HG03460 (cell line): ENCODE results near the gene ADGRA1.

Experiments used
- ATAC-seq: cut with Tn5 transposase; IDR thresholded peaks from one replicate; pipeline ENCODE4 v1.9.1; 2021; ENCODE audit not compliant: unreplicated experiment

Gene ADGRA1

DNA sequence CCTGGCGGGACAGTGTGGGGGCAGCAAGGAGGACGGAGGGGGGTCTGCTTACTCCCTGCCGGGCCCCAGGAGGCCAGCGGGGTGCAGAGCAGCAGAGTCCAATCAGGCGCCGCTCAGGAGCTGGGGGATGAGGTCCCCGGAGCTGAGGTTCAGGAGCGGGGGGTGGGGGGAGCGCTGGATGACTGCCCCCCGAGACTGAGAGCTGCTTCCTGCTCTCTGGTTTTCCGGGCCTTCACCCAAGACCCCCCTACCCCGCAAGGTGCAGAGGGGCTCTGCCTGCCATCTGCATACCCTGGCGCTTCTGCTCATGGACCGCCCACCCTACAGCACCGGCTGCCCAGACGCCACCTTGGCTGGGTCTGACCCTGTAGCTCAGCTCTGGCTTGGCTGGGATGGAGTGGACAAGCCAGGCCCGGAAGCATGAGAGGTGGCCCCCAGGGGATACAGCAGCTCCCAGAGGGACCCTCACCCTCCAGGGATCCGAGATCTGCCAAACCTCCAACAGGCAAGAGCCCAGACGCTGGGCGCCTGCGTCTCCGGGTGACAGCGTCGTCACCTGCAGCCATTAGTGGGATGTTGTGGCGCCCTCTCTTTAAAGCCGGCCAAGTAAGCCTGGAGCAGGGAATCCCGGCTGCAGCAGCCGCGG lies 73.2 kb downstream of the ADGRA1 start:
- ATAC-seq = no peak

DNA sequence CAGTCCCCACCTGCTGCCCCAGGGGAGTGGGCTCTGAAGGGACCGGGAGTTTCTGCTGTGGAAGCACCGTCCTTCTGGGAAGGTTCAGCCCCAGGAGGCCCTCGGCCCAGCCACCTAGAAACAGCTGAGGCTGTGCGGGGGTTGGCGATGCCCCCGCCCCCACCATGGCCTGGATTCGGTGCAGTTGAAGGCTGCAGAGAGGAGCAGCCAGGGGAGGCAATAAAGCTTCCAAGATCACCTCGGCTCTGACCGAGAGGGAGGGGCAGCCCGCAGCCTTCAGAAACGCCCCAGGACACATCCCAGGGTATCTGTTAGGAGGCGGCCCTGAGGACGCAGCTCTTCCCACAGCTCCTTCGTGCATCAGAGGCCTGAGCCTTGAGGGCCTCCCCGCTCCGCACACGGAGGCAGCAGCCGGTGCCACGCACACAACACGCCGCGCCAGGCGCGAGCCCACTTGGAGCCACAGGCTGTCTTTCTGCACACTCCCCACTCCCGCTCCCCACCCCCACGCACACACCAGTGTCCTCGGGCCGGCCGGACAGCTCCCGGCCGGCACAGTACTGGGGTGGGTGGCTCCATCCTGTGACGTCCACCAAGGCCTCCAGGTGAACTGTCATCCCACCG lies 73.9 kb downstream of the ADGRA1 start:
- no peak for ATAC-seq

DNA sequence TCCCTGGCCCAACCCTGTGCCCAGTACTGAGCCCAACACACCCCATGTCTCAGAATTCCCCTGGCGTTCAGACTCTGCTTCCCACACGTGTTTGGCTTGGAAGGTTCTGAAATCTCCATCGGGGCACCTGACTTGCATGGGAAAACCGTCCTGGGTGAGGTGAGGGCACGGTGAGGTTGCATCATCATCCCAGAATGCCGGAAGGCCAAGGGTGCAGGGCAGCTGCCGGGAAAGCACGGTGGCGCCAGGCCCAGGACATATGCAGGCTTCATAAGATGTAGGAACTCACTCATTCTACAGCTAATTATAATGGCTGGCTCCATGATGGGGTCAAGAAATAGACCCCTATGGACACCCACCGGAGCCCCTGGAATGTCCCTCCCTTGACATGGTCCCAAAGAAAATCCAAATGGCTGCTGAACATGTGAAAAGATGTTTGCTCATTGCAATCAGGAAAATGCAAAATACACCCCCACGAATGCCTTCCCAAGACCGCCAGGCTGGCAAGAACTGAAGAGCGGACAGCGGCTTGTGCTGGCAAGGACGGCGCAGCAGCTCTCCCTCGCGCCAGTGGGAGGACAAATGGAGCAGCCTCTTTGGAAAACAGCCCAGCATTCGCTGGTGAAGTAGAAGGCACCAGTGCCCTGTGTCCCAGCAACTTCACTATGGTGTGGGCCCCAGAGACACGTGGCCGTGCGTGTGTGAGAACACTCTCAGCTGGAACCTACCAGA lies 74.6 kb downstream of the ADGRA1 start:
- no peak for ATAC-seq

DNA sequence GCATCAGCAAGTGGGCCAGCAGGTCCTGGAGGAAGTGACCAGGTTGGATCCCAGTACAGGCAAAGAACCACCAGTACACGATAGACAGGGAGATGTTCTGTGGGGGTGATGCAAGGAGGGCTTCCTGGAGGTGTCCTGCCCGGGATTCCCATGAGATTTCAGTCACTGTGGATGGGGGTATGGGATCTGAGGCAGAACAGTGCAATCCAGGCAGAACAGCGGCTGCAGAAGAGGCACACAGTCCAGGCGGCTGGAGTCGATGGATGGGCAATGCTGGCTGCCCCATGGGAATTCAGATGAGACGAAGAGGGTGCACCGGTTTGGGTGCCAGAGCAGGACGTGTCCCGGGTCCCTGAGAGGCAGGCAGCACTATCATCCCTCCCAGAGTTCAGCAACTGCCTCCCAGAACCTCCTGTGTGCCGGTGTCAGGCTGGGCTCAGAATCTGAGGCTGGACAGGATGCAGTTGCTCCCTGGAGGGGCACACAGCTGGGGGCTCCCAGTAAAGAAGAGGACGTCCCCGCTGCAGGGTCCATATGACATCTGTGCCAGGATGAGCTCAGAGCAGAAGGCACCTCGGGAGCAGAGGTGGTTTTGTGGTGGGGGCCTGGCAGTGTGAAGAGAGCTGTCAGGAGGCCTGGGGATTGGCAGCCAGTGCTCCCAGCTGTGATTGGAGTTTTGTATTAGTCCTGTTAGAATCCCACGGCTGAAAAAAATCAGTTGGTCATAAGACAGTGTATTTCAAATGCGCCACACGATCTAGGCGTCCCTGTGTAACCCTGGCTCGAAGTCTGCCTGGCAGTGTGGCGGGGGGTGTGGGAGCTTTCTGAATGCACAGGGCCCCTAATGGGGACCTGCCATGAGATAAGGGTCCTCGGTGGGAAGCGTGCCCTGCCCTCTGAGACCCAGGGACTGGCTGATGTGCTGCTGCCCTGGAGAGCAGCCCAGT lies 75.5 kb downstream of the ADGRA1 start:
- no peak for ATAC-seq

DNA sequence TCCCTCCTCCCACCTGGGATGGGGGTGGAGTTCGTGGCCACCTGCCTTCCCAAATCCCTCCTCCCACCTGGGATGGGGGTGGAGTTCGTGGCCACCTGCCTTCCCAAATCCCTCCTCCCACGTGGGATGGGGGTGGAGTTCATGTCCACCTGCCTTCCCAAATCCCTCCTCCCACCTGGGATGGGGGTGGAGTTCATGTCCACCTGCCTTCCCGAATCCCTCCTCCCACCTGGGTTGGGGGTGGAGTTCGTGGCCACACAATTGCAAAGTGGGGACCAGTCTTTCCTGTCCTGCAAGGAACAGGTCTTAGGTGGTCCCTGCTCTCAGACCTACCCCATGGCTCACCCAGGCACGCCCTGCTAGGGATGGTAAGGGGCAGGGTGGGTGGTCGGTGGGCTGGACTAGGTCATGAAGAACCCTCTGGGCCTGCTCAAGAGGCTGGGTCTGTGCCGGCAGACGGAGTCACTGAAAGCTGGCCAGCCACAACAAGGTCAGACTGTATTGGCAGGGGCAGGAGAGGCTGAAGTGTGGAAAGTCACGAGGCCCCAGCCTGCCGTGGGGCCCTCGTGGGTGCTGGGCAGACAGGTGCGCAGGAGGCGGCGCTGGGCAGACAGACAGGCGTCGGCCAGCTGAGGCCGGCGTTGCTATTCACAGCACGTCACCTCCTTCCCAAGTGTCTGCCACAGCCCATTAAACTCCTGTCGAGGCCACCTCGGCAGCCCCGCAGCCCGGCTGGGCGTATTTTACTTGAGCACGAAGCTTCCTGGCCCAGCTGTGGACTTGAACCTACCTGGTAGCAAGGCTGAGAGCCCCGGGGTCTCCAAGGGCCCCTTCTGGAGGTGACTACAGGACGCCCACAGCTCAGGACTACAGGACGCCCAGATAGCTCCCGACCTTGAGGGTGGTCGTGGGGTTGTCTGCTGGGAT lies 76.4 kb downstream of the ADGRA1 start:
- no peak for ATAC-seq

DNA sequence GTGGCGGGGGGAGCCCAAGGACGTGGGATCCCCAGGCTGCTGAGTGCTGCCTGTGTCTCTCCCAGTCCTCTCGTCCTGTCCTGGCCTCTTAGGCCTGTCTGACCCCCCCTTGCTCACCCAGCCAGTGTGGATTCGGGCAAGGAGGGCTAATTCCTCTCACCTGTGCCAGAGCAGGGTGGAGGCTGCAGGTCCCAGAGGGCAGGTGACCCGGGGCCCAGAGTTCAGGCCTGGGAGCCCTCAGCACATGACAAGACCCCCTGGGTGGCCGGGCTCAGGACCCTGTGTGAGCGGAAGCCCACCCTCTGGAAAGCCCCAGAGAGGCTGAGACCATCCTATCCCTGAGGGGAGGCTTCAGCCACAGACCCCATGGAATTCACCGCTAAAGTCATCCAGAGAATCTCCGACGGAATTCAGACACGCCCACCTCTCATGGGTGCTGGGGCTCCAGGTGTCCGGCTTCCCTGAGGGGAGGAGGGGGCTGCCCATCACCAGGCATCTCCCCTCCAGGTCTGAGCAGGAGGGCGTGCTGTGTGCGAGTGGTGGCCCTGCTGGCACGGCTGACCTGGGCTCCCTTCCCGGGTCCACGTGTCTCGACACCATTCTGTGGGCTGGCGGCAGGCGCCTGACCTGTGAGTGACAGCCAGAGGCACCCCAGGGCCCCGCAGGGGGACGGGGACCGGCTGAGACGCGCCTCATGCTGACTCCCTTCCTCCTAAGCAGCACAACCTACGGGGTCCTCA lies 77.3 kb downstream of the ADGRA1 start:
- ATAC-seq = no peak

DNA sequence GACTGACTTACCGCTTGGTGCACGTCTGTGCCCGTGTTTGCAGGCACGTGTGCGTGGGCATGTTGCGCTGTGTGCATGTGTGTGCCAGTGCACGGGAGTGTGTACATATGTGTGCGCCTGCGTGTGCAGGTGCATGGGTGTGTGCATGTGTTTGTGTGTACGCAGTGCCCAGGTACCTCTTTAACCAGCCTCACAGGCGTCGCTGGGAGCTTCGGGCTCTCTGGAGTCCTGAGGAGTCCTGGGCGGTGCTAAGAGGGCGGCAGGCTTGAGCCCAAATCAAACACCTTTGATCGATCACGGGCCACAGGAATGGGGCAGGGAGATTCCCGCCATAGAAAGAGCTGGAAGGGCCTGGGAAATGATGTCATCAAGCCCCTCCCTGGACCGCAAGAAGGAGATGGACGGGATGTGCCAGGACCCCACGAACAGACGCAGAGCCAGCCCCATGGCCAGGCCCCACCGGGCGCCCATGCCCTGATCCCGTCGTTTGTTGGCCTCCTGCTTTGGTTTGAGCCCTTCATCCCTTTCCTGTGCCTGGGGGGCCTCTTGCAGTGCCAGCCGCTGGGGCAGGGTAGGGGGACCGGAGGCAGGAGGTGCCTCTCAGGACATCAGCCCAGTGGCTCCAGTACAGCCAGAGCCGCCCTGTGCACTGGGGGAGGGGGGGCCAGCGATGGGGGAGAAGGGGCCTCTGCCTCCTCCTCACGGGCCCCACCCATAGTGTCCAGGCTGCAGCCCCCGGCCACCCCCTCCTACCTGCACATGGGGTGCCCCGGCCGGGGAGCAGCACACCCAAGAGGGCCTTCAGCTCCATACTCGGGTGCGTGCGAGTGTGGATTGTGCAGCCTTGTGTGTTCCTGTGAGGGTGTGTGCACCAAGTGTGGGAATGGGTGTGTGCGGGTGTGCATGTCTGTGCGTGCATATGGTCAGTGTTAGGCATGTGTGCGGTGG lies 78.1 kb downstream of the ADGRA1 start:
- no peak for ATAC-seq

DNA sequence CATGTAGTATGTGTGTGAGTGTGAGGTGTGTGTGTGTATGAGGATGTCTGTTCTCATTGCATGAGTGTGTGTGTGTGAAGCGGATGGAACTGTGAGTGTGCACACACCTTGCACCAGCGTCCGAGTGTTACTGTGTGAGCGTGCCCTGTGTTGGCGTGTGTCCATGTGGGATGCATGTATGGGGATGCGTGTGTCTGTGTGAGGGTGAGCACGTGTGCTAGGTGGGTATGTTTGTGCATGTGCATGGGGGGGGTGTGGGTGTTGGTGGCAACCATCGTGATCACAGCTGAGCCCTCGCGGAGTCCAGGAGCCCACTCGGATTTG lies 78.7 kb downstream of the ADGRA1 start:
- no peak for ATAC-seq

DNA sequence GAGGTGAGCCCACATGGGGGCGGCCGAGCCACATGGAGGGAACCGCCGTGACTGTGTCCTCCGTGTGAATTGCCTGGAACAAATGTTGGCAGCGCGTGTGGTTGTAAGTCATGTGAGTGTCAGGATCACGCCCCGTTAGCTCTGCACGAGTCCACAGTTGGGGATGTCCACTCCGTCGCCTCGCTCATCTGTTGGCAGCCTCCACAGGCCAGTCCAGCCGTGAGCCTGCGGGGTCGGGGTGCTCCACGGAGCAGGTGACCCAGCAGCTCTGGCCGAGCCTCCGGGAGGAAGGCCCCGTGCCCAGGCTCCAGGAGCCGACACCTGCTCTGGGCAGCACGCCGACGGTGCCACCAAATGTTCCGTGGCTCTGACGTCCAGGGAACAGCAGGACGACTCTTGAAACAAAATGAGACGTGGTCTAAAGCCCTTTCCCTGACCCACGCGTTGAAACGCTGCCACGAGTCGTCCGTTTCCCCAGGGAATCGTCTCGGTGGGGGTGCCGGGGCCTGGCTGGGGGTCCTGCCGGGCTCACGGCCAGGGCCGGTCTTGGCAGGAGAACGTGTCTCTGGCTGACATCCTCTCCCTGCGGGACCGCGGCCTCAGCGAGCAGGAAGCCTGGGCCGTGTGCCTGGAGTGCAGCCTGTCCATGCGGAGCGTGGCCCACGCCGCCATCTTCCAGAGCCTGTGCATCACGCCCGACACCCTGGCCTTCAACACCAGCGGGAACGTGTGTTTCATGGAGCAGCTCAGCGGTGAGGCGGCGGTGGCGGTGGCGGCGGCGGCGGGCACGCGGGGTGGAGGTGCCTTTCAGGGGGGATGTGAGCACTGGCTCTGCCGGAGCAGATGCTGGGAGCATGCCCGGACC lies 79.3 kb downstream of the ADGRA1 start:
- no peak for ATAC-seq

DNA sequence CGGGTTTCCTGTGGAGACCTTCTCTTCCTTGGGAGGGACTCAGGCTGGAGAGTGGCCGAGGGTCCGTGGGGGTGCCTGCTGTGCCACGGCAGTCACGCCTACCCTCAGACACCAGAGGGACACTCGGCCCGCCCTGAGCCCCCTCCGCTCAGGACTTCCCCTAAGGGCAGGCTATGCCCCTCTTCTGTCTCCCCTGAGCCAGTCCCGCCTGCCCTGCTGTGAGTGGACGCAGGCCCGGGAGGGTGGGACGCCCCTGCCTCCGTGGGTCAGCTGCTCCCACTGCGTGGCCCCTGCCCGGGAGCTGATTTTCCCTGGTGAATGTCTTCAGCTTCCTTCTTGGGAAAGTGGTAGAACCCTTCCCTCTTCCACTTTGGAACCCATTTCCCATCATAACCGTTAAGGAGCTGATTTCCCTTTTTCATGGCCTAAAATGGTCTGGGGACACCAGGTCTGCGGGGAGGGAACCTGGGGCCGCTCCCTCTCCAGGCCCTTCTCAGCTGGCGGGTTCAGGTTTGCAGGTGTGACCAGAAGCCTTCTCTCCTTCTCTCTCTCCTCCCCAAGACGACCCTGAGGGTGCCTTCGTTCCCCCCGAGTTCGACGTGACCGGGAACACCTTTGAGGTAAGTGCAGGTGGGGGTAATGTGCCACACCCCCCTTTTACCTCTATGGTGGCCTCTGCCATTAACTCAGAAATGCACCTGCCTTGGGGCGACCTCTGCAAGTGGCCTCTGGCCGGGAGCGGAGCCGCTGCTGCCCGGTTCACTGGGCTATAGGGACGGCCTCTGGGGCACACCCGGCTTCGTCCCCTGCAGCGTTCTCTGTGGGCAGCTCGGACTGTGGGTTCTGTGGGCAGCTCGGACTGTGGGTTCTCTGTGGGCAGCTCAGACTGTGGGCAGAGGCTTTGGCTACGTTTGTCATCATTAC lies 80.2 kb downstream of the ADGRA1 start:
- ATAC-seq = no peak

DNA sequence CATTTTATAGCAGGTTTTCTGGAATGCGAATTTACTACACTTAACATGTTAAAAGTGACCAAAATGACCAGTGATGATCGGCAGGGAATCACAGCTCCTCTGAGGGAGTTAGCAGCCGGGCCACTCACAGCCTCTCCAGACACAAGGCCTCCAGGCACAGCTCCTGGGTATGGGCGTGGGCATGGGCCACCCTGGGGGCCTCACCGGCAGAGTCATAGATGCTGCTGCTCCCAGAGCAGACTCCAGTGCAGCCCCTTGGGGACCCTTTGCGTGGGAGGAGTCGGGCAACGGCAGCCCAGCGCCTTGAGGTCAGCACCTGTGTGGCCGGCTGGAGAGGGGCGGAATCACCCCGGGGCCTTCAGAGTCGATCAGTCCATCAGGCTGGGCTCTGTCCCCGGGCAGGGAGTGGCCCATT lies 80.9 kb downstream of the ADGRA1 start:
- no peak for ATAC-seq

DNA sequence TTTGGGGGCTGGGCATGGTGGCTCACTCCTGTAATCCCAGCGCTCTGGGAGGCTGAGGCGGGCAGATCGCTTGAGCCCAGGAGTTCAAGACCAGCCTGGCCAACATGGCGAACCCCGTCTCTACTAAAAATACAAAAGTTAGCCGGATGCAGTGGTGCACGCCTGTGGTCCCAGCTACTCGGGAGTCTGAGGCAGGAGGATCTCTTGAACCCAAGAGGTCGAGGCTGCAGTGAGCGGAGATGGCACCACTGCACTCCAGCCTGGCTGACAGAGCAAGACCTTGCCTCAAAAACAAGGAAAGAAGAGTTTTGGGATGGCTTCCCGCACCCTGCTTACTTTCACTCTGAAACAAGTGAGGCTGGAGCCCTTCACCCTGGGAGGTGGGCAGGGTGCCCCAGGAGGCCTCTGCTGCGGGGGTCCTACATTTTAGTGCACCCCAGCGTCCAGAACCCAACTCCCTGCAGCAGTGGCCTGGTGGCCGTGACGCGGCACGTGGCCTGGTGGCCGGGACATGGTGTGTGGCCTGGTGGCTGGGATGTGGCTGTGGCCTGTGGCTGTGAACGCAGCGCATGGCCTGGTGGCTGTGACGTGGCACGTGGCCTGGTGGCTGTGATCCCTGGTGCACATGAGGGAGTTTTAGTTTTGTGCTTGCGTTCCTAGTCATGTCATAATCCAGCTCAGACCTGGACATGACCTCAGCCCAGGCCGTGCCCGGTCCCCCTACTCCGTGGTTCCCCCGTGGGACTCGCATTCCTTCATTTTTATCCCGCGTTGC lies 81.6 kb downstream of the ADGRA1 start:
- ATAC-seq = no peak

DNA sequence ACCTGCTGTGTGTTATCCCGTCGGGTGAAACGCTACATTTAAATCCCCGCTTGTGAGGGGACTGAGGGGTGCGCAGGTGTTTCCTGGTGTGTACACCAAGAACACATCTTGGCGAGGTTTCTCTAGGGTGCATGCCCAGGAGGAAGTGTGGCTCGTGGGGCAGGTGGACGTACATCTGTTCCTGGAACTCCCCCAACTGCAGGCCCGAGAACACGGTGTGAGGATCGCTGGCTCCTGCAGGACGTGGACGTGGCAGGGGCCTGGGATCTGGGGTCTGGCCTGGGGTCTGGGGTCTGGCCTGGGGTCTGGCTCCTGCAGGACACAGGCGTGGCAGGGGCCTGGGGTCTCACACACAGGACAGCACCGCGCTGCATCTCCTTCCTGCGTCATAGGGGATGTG lies 82.4 kb downstream of the ADGRA1 start:
- ATAC-seq = no peak

DNA sequence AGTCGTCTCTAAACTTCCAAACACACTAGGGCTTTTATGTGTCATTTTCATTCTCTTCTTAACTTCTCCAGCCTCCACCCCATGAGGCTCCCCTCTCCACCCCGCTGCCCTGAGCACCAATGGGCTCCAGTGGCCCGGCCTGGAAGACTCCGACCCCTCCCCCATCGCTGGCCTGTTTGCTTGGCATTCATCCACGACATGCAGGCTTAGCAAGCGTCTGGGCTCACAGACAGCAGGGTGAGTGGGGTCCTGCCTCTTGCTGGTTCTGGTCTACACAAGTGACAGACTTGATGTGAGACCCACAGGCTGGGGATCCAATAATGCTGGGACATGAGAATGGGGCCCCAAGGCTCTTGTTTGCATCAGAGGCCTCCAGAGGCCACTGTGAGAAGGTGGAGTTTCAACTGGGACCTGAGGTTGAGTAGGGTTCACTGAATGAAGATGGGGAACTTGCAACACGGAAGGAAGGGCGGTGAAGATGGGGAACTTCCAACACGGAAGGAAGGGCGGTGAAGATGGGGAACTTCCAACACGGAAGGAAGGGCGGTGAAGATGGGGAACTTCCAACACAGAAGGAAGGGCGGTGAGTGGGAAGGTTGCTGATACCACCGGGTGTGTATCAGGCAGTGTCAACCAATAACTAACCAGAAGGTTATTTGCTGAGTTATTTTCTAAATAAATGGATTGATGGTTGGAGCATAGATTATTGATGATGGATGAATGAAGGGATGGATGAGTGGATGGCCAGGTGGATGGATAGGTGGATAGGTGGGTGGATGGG lies 86.3 kb downstream of the ADGRA1 start:
- no peak for ATAC-seq

DNA sequence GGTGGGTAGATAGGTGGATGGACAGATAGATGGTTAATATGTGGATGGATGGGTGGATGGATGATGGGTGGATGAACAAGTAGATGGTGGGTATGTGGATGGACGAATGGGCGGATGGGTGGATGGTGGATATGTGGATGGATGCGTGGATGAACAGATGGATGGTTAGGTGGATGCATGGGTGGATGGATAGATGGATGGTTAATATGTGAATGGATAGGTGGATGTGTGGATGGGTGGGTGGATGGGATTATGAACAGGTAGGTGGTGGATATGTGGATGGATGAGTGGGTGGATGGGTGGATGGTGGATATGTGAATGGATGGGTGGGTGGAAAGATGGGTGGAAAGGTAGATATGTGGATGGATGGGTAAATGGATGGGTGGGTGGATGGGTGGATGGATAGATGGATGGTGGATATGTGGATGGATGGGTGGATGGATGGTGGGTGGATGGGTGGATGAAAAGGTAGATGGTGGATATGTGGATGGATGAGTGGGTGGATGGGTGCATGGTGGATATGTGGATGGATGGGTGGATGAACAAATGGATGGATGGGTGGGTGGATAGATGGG lies 87.1 kb downstream of the ADGRA1 start:
- ATAC-seq = no peak
